Vagina (tissue), 2 donors: ENCODE data around the gene CAMP. TPM values are rescaled to one million over a fixed set of nuclear protein-coding genes. Genes with fewer than 3 reads are reported as not detected.
A peak's percentile ranks its signal among the peaks of the same experiment; 100 is the strongest.

Source experiments
- DNase-seq, 2 donors: peaks; one replicate each; pipeline ENCODE4 v3.0.0-alpha.2; 2017; ENCODE audit errors: extremely low spot score in 2 of 2
- H3K27ac ChIP-seq: fragments of 200-600 bp; sonication (generic); one replicate; pipeline ENCODE4 v1.5.1; 2019
- H3K27me3 ChIP-seq: fragments of 200-600 bp; sonication (generic); one replicate; pipeline ENCODE4 v1.5.1; 2019
- H3K36me3 ChIP-seq, 2 donors: fragments of 200-600 bp; sonication (generic); one replicate each; pipeline ENCODE4 v1.5.1; 2017 to 2019
- H3K4me1 ChIP-seq: fragments of 200-600 bp; sonication (generic); one replicate; pipeline ENCODE4 v1.5.1; 2019
- H3K4me3 ChIP-seq, 2 donors: fragments of 200-600 bp; sonication (generic); 1 replicate in 1 of 2; 2 replicates in 1 of 2; pipeline ENCODE4 v1.5.1; 2016 to 2019
- H3K9me3 ChIP-seq: fragments of 200-600 bp; sonication (generic); one replicate; pipeline ENCODE4 v1.5.1; 2019
- CTCF ChIP-seq, 3 experiments: fragments of 450-650 bp in 2 of 3; fragments of 200-600 bp in 1 of 3; sonication (generic) in 1 of 3; IDR thresholded peaks; one replicate each; pipeline ENCODE4 v1.5.1; 2017 to 2019; ENCODE audit warnings: antibody characterized with exemption in 3 of 3, mild to moderate bottlenecking in 2 of 3, moderate library complexity in 2 of 3
- POLR2A ChIP-seq, 2 donors: fragments of 450-650 bp; IDR thresholded peaks; one replicate each; pipeline ENCODE4 v1.6.1; 2017; ENCODE audit warnings: antibody characterized with exemption in 2 of 2, mild to moderate bottlenecking in 2 of 2, moderate library complexity in 2 of 2
- POLR2AphosphoS5 ChIP-seq, 2 donors: sonication (generic); formaldehyde crosslinking; IDR thresholded peaks; one replicate each; pipeline ENCODE4 v1.9.0; 2017; ENCODE audit warnings: antibody characterized with exemption in 2 of 2, mild to moderate bottlenecking in 2 of 2, low read depth in 1 of 2; ENCODE audit not compliant: insufficient read depth in 1 of 2
- intact Hi-C: fragments of 100-400 bp; cut with DNase I; formaldehyde crosslinking; loops from one replicate; pipeline ENCODE4 v1.15.1; 2023
- total RNA-seq: library from RNA; depleted of rRNA; stranded (reverse); fragments of >200 nt; gene quantifications from one replicate; pipeline ENCODE4 v1.2.3, GENCODE V29; 2016

CAMP gene
- total RNA-seq, 1 donor from 2014 or later, result not detected

- intact Hi-C loops, result no loop called here
- no peaks in the 10 kb centered on the region for H3K36me3 ChIP-seq
- H3K27me3 ChIP-seq, result no peaks in the 10 kb centered on the region
- peak within 1 kb of the TSS; percentile 53 for H3K27ac ChIP-seq
- DNase-seq, result peak in 1 of 2 donors; percentile 97
- peak within 1 kb of the TSS; percentile 64 to 67 for H3K4me3 ChIP-seq
- H3K4me1 ChIP-seq, result peaks cover 18% of the 10 kb centered on the region
- TF ChIP-seq POLR2AphosphoS5 (IDR thresholded peaks at IDR 0.05; ENCODE audit: insufficient read depth in 1 of 2, low read depth in 1 of 2), result peak; percentile 72 to 91
- no peak for TF ChIP-seq POLR2A (IDR thresholded peaks at IDR 0.05)
- H3K9me3 ChIP-seq, result no peaks in the 10 kb centered on the region
Measured at GRCh38 chr3:48188266-48189201, 34.8 kb upstream of the CAMP start, which contains the start of gene CDC25A. Gene CDC25A (minus strand): TSS chr3:48188417. CDS start chr3:48187947, 470 bp downstream.

GRCh38 chr3:48189321-48189720, 34.0 kb upstream of the CAMP start:
- peaks cover 18% of the 10 kb centered on the region for H3K4me1 ChIP-seq
- no peaks in the 10 kb centered on the region for H3K27me3 ChIP-seq
- H3K9me3 ChIP-seq, result no peaks in the 10 kb centered on the region
- no peak overlapping the region for H3K4me3 ChIP-seq
- no peak overlapping the region for H3K27ac ChIP-seq
- no peak for TF ChIP-seq POLR2A (IDR thresholded peaks at IDR 0.05)
- no peak for TF ChIP-seq POLR2AphosphoS5 (IDR thresholded peaks at IDR 0.05; ENCODE audit: insufficient read depth in 1 of 2, low read depth in 1 of 2)
- TF ChIP-seq CTCF (IDR thresholded peaks at IDR 0.05), result no peak
- no peaks in the 10 kb centered on the region for H3K36me3 ChIP-seq
- intact Hi-C loops, result no loop called here
- no peak for DNase-seq

DNA sequence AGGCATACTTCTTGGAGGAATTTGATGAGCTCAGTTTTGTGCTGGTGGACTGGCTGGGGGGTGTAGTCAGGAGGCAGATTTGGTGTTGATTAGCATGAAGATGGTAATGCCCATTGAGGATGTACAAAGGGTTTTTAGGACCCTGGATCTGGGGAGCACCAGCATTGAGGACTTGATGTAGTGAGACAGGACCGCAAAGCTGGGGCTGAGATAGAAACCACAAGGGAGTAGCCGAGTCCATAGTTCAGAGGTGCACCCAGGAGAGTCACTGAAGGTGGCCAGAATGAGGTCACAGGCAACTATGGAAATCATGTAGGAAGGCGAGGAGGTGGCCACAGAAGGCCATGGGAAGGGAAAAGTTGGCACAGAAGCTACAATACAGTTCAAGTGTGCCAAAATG, 32.4 kb upstream of the CAMP start:
- no peak overlapping the region for H3K27ac ChIP-seq
- H3K9me3 ChIP-seq, result no peaks in the 10 kb centered on the region
- no peaks in the 10 kb centered on the region for H3K27me3 ChIP-seq
- intact Hi-C loops, result no loop called here
- no peak for DNase-seq
- no peaks in the 10 kb centered on the region for H3K36me3 ChIP-seq
- peaks cover 18% of the 10 kb centered on the region for H3K4me1 ChIP-seq
- TF ChIP-seq CTCF (IDR thresholded peaks at IDR 0.05), result no peak
- TF ChIP-seq POLR2A (IDR thresholded peaks at IDR 0.05), result no peak
- TF ChIP-seq POLR2AphosphoS5 (IDR thresholded peaks at IDR 0.05; ENCODE audit: insufficient read depth in 1 of 2, low read depth in 1 of 2), result no peak
- H3K4me3 ChIP-seq, result no peak overlapping the region

GRCh38 chr3:48194446-48195071, 28.7 kb upstream of the CAMP start:
- DNase-seq, result no peak

More at GRCh38 chr3:48194446-48195071, 28.7 kb upstream of the CAMP start:
- no peaks in the 10 kb centered on the region for H3K9me3 ChIP-seq
- intact Hi-C loops, result no loop called here
- no peak overlapping the region for H3K4me3 ChIP-seq
- peak in 1 of 2 donors; percentile 76 for TF ChIP-seq POLR2AphosphoS5 (IDR thresholded peaks at IDR 0.05; ENCODE audit: insufficient read depth in 1 of 2, low read depth in 1 of 2)
- peak; percentile 38 to 66 (median 44) for TF ChIP-seq CTCF (IDR thresholded peaks at IDR 0.05)
- no peak for TF ChIP-seq POLR2A (IDR thresholded peaks at IDR 0.05)
- no peaks in the 10 kb centered on the region for H3K36me3 ChIP-seq
- no peaks in the 10 kb centered on the region for H3K27me3 ChIP-seq
- no peak overlapping the region for H3K27ac ChIP-seq
- no peaks in the 10 kb centered on the region for H3K4me1 ChIP-seq
